Glutamatergic neuron (in vitro differentiated cells): ENCODE data around the gene NMNAT2. TPM values are rescaled to one million over a fixed set of nuclear protein-coding genes. Genes with fewer than 3 reads are reported as not detected.
A peak's percentile ranks its signal among the peaks of the same experiment; 100 is the strongest.

Source experiments
- DNase-seq: peaks from one replicate; pipeline ENCODE4 v3.0.0; 2022
- H3K27ac Mint-ChIP-seq: one replicate; pipeline ENCODE4 v1.8.0; 2020; ENCODE audit warnings: mild to moderate bottlenecking, mixed read lengths, inconsistent platforms; ENCODE audit not compliant: unreplicated experiment
- H3K27me3 Mint-ChIP-seq: one replicate; pipeline ENCODE4 v1.8.0; 2020; ENCODE audit warnings: mild to moderate bottlenecking, moderate library complexity, mixed read lengths, inconsistent platforms; ENCODE audit not compliant: unreplicated experiment
- H3K36me3 Mint-ChIP-seq: one replicate; pipeline ENCODE4 v1.8.0; 2020; ENCODE audit warnings: mild to moderate bottlenecking, mixed read lengths, inconsistent platforms; ENCODE audit not compliant: unreplicated experiment
- H3K4me1 Mint-ChIP-seq: one replicate; pipeline ENCODE4 v1.8.0; 2020; ENCODE audit warnings: mild to moderate bottlenecking, low read depth, mixed read lengths, inconsistent platforms; ENCODE audit not compliant: unreplicated experiment
- H3K4me3 Mint-ChIP-seq: one replicate; pipeline ENCODE4 v1.8.0; 2020; ENCODE audit warnings: mild to moderate bottlenecking, mixed read lengths, inconsistent platforms; ENCODE audit not compliant: unreplicated experiment
- H3K9me3 Mint-ChIP-seq: one replicate; pipeline ENCODE4 v1.8.0; 2020; ENCODE audit warnings: mild to moderate bottlenecking, moderate library complexity, mixed read lengths, inconsistent platforms; ENCODE audit not compliant: unreplicated experiment
- total RNA-seq: library from RNA; stranded (reverse); fragmentation: NEBNext Ultra II Directional; extraction: Animal tissue kit (Norgen Biotek cat#: 25700); gene quantifications from one replicate; pipeline ENCODE4 v1.2.1, GENCODE V29; 2021; ENCODE audit not compliant: unreplicated experiment
- TF ChIP-seq, protein P1 (sequence below): fragments of 200-600 bp; sonication (generic); IDR thresholded peaks from one replicate; pipeline ENCODE4 v1.5.0; 2021; ENCODE audit not compliant: partially characterized antibody, unreplicated experiment

Gene NMNAT2
- total RNA-seq, 1 donor from 2014 or later, result 76.4 TPM

DNA sequence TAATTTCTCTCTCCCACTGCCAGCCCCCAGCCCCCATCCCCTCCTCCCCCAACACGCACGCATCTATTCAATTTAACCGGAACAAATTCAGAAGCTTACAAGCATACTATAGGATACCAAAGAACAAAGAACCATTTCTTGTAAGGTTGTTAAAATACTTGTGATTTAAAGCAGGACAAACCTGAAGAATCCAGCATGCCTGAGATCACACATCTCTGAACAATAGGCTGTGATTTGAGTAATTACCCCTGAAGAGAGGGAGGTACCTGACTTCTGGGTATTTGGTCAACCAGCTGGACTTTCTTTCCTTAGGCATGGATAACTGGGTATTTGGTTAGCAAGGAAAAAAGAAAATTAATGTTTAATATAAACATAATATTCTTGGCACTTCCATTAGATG is 105.1 kb downstream of the NMNAT2 start:
- H3K4me3 Mint-ChIP-seq, result no peak overlapping the region
- no peaks in the 10 kb centered on the region for H3K4me1 Mint-ChIP-seq
- TF ChIP-seq, protein P1, sequence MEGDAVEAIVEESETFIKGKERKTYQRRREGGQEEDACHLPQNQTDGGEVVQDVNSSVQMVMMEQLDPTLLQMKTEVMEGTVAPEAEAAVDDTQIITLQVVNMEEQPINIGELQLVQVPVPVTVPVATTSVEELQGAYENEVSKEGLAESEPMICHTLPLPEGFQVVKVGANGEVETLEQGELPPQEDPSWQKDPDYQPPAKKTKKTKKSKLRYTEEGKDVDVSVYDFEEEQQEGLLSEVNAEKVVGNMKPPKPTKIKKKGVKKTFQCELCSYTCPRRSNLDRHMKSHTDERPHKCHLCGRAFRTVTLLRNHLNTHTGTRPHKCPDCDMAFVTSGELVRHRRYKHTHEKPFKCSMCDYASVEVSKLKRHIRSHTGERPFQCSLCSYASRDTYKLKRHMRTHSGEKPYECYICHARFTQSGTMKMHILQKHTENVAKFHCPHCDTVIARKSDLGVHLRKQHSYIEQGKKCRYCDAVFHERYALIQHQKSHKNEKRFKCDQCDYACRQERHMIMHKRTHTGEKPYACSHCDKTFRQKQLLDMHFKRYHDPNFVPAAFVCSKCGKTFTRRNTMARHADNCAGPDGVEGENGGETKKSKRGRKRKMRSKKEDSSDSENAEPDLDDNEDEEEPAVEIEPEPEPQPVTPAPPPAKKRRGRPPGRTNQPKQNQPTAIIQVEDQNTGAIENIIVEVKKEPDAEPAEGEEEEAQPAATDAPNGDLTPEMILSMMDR, result no peak
- peaks cover 1% of the 10 kb centered on the region for H3K9me3 Mint-ChIP-seq
- peaks cover 5% of the 10 kb centered on the region for H3K36me3 Mint-ChIP-seq
- no peak for DNase-seq
- H3K27me3 Mint-ChIP-seq, result peaks cover 1% of the 10 kb centered on the region
- H3K27ac Mint-ChIP-seq, result no peak overlapping the region

DNA sequence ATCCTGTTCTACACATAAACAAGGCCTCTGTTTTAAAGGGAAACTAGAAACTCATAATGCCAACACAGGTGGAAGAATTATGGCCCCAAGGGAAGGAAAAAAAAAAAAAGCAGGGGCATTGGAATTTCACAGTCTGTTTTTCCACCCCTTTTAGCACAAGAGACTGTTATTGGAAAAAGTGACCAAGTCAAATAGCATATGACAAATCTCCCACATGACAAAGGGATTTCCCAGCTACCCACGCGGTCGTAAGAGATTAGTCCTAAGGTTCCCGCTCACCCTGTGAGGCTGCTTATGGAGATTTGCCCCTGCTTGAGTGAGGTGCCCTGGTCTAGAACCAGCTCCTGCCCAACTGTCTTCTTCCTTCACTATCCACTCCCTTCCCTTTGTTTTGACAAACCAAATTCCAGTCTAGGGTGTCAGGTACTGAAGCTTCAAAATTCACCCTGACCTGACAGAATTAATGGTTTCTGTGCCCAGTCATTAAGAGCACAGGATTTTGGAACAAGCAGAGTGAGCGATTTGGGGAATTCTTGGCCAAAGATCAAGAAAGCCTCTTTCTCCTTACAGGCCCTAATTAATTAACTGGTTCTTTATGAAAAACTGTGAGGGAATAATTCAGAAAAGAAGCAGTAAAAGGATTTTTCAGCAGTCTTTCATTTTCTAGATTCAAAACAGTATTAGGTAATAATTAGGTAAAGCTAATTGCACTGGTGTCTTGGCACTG is 107.3 kb downstream of the NMNAT2 start:
- TF ChIP-seq, protein P1, result no peak
- Mint-ChIP-seq H3K36me3 (peaks cover 5% of the 10 kb centered on the region), H3K9me3 (peaks cover 1% of the 10 kb centered on the region), H3K4me3 (no peak overlapping the region), H3K27ac (no peak overlapping the region), H3K4me1 (no peaks in the 10 kb centered on the region), H3K27me3 (peaks cover under 1% of the 10 kb centered on the region)
- no peak for DNase-seq

DNA sequence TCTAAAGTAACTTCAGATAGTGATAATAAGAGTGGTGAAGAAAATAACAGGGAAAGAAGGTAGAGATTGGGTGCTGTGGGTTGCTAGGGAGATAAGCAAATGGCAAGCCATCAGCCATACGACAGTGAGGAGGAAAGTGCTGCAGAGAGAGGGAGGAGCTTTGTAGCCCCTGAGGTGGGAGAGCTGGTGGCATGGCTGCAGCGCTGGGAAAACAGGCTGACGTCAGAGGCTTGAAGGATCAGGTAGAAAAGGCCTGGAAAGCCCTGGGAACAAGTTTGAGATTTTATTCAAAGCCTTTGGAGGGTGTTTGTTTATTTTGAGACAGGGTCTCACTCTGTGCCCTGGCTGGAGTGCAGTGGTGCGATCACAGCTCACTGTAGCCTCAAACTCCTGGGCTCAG is 109.5 kb downstream of the NMNAT2 start:
- TF ChIP-seq, protein P1, result no peak
- Mint-ChIP-seq H3K27ac (no peak overlapping the region), H3K36me3 (peaks cover 5% of the 10 kb centered on the region), H3K27me3 (no peaks in the 10 kb centered on the region), H3K4me1 (peaks cover 9% of the 10 kb centered on the region), H3K4me3 (no peak overlapping the region), H3K9me3 (peaks cover 3% of the 10 kb centered on the region)
- DNase-seq, result no peak

DNA sequence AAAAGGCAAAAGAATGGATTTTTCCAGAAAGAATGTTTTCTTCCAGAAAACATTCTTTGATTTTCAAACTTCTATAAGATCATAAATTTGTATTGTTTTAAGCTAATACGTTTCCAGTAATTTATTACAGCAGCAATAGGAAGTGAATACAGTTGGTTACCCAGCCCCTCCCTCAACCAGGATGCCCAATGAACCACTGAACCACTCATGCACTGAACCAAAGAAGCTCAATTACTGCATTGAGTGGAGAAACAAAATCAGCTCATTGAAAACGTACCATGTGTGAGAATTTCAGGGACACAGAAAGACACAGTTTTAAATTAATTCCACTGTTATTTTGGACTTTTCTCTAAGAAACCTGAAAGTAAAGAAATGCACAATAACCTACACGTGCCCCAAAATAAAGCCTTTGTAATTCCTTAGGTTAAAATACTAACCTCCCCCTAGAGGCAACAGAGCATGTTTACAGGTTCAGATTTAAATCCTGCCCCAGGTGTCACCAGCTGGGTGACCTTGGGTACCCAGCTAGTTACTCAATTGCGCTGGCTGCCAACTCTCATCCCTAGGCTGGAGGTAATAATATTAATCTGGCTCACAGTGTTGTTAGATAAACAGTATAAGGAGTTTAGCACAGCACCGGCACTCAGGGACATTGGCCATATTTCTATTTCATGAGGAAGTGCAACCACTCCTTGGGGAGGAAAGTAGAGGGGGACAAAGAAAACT is 111.7 kb downstream of the NMNAT2 start:
- TF ChIP-seq, protein P1, result peak; percentile 68
- peaks cover 19% of the 10 kb centered on the region for H3K4me1 Mint-ChIP-seq
- no peaks in the 10 kb centered on the region for H3K27me3 Mint-ChIP-seq
- peaks cover 5% of the 10 kb centered on the region for H3K36me3 Mint-ChIP-seq
- H3K9me3 Mint-ChIP-seq, result peaks cover 2% of the 10 kb centered on the region
- DNase-seq, result no peak
- peak overlapping the region; percentile 24 for H3K27ac Mint-ChIP-seq
- H3K4me3 Mint-ChIP-seq, result no peak overlapping the region

DNA sequence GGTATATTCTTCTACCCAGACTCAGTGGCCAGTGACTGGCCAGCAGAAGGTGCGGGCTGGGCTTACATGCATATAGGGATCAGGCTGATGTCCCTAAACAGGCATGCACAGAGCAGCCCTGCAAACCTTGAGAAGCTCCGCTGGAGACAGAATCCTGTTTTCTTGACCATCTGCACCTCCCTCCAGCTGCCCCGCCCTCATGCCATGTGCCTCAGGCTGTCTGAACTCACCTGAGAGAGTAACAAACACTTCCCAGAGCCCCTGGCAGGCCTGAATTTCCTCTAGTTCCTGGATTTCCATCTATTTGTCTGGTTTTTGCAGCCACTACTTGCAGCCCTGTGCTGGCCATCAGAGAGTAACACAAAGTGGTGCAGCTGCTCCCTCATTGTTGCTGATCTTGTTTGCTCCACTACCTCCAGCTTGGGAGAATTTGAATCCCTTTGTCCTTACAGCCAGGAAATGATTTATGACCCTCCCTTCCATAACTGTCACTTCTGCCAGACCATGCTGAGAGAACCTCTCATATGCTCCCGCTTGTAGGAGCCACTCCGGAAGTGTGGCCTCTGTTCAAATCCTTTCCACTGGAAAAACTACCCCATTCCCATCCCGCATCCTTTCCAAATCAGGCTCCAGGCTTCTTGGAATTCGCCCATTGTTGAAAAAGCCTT is 113.6 kb downstream of the NMNAT2 start:
- H3K27me3 Mint-ChIP-seq, result no peaks in the 10 kb centered on the region
- H3K27ac Mint-ChIP-seq, result peak overlapping the region; percentile 49
- H3K4me3 Mint-ChIP-seq, result no peak overlapping the region

More for the DNA sequence above, 113.6 kb downstream of the NMNAT2 start:
- Mint-ChIP-seq H3K9me3 (peaks cover 2% of the 10 kb centered on the region), H3K4me1 (peaks cover 19% of the 10 kb centered on the region), H3K36me3 (peaks cover 5% of the 10 kb centered on the region)
- no peak for DNase-seq
- TF ChIP-seq, protein P1, result no peak
